Aortic smooth muscle cell (primary cell): ENCODE results near the gene COX6B1. TPM values are rescaled to one million over a fixed set of nuclear protein-coding genes. Genes with fewer than 3 reads are reported as not detected.

Experiments
- total RNA-seq: library from RNA; depleted of rRNA; stranded (reverse); fragments of >200 nt; gene quantifications from 2 replicates; pipeline ENCODE4 v1.2.3, GENCODE V29; 2014

Gene COX6B1
- 462 and 513 TPM in 2 replicates for total RNA-seq

DNA sequence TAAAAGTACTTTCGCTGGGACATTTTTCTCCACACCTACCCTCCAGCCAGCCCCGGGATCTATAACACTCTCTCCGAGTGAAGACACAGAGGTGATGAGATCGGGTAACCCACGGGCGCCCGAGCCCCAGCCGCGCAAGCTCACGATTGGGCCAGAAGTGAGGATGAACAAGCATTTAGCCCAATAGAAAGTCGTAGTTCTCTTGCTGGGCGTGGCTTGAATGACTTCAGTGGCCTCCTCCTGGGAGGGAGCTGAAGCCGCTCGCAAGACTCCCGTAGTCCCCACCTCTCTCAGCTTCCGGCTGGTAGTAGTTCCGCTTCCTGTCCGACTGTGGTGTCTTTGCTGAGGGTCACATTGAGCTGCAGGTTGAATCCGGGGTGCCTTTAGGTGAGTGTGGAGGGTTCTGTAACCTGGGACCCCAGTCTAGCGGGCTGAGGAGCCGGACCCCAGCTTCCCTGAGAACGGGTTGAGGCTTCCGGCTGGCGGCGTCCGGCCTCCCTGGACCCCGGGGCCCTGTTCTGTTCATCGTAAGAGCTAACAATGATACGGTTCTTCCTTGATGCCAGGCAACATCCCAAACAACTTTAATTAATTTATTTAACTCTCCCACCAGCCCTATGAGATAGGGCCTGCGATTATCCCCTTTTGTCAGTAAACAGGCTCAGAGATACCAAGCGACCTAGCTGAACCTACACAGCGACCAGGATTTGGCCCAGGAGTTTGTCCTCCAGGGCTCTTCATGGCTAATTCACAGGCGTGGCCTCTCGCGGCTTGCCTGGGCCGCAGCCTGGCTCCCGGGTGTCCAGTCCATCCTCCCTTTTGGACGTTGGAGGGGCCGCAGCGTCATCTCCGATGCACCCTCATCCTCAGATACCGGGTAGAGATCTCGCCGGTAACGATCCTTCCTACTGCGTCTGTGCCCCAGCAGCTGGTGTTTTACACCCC, at the start of gene COX6B1:
Gene COX6B1, plus strand, starts transcription at position 307 of the 945 bp plus-strand sequence. CDS start 2,921 bp downstream, outside the sequence.

GRCh38 chr19:35612559-35613321, 35.4 kb upstream of the COX6B1 start, which contains the start of gene HAUS5:
Gene HAUS5, plus strand, starts transcription at chr19:35612735. Its CDS starts 60 bp downstream, at chr19:35612795.

GRCh38 chr19:35628565-35629331, 19.4 kb upstream of the COX6B1 start, which contains the start of gene RBM42:
Gene RBM42, plus strand, starts transcription at chr19:35629036. Its CDS starts 118 bp downstream, at chr19:35629154.

GRCh38 chr19:35641515-35642151, 6.5 kb upstream of the COX6B1 start, which contains the start of gene ETV2:
Gene ETV2, plus strand, starts transcription at chr19:35641745. Its CDS starts 716 bp downstream, at chr19:35642461.

GRCh38 chr19:35666251-35666913, 18.3 kb downstream of the COX6B1 start, which contains the start of gene UPK1A:
Gene UPK1A, plus strand, starts transcription at chr19:35666517. Its CDS starts 296 bp downstream, at chr19:35666813.

DNA sequence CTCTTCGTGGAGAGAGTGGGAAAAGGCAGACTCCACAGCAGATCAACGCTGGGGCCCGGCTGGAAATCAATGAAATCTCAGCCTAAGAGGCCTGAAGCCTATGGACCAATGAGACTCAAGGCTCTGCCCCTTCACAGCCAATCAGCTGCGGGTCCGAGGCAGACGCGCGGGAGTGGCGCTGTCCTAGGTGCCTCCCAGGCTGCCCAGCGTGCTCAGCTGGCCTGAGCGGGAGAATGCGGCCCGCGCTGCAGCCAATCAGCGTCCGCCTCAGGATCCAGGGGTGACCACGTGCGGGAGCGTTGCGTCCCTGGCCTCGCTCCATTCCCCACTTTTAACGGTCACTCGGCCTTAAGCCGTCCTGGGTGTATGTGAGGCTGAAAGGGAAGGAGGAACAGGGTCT, 56.1 kb downstream of the COX6B1 start, which contains the start of gene ZBTB32:
Gene ZBTB32, plus strand, starts transcription at position 341 of the 400 bp plus-strand sequence. CDS start 10,069 bp downstream, outside the sequence.

Other genes starting within 250 kb of the COX6B1 start
- gene FFAR2, start 200.1 kb upstream of the COX6B1 start, total RNA-seq = not detected in 2 replicates
- gene KRTDAP, start 157.9 kb upstream of the COX6B1 start, total RNA-seq = not detected in 2 replicates
- gene DMKN, start 134.7 kb upstream of the COX6B1 start, total RNA-seq = 0.53 and 2.3 TPM in 2 replicates
- 0.66 and 0.87 TPM in 2 replicates for gene SBSN, start 120.0 kb upstream of the COX6B1 start, total RNA-seq
- not detected in 2 replicates for gene GAPDHS, start 114.9 kb upstream of the COX6B1 start, total RNA-seq
- gene TMEM147, start 102.7 kb upstream of the COX6B1 start, total RNA-seq = 73.3 and 90.4 TPM in 2 replicates
- not detected in 2 replicates for gene ATP4A, start 84.7 kb upstream of the COX6B1 start, total RNA-seq
- gene PMIS2, start 62.1 kb upstream of the COX6B1 start, total RNA-seq = not detected in 2 replicates
- gene HAUS5, start 35.6 kb upstream of the COX6B1 start, total RNA-seq = 4.4 and 6.7 TPM in 2 replicates
- 36.8 and 38.8 TPM in 2 replicates for gene RBM42, start 19.3 kb upstream of the COX6B1 start, total RNA-seq
- 0.12 and 0.26 TPM in 2 replicates for gene ETV2, start 6.6 kb upstream of the COX6B1 start, total RNA-seq
- not detected in 2 replicates for gene UPK1A, start 18.2 kb downstream of the COX6B1 start, total RNA-seq
- not detected in 2 replicates for gene ZBTB32, start 56.2 kb downstream of the COX6B1 start, total RNA-seq
- 3.6 and 5.9 TPM in 2 replicates for gene KMT2B, start 69.7 kb downstream of the COX6B1 start, total RNA-seq
- 1.1 TPM in 2 replicates for gene IGFLR1, start 94.1 kb downstream of the COX6B1 start, total RNA-seq
- gene U2AF1L4, start 97.1 kb downstream of the COX6B1 start, total RNA-seq = 7.3 and 10.3 TPM in 2 replicates
- gene PSENEN, start 97.3 kb downstream of the COX6B1 start, total RNA-seq = 16.8 and 17.2 TPM in 2 replicates
- 6.7 and 7.0 TPM in 2 replicates for gene LIN37, start 100.3 kb downstream of the COX6B1 start, total RNA-seq
- 55.8 and 106 TPM in 2 replicates for gene HSPB6, start 108.7 kb downstream of the COX6B1 start, total RNA-seq
- gene PROSER3, start 109.9 kb downstream of the COX6B1 start, total RNA-seq = 3.6 and 4.7 TPM in 2 replicates
- gene ARHGAP33, start 127.2 kb downstream of the COX6B1 start, total RNA-seq = 2.9 and 3.2 TPM in 2 replicates
- not detected in 2 replicates for gene PRODH2, start 164.5 kb downstream of the COX6B1 start, total RNA-seq
- gene NPHS1, start 204.2 kb downstream of the COX6B1 start, total RNA-seq = not detected in 2 replicates
- gene KIRREL2, start 208.6 kb downstream of the COX6B1 start, total RNA-seq = not detected in 2 replicates
- 7.7 and 14.0 TPM in 2 replicates for gene APLP1, start 220.3 kb downstream of the COX6B1 start, total RNA-seq